Measurements from ENCODE around the gene CTNNAL1. TPM values are rescaled to one million over a fixed set of nuclear protein-coding genes. Genes with fewer than 3 reads are reported as not detected.
"Not testable (repeated sequence)": the region's sequence is repeated elsewhere in the genome, so short reads cannot be mapped to it uniquely, and the experiment has no call there.

Gene CTNNAL1
- polyA plus RNA-seq, 10 donors, result 22.9 to 37.8 (median 32.2) TPM

- DNase-seq, result peak; percentile 91 to 96 (median 92)
Measured at GRCh38 chr9:108933718-108934322, 79.5 kb downstream of the CTNNAL1 start, which contains the start of gene ELP1. ELP1 (minus strand) TSS chr9:108934124; CDS start chr9:108931146, 2,978 bp downstream.

- DNase-seq, result peak in 1 of 3 donors; percentile 10
Measured at GRCh38 chr9:108933231-108933717, 80.0 kb downstream of the CTNNAL1 start.

- no peak for DNase-seq
Measured at GRCh38 chr9:108928386-108928785, 84.9 kb downstream of the CTNNAL1 start.

GRCh38 chr9:108924466-108924865 is 88.8 kb downstream of the CTNNAL1 start:
- DNase-seq, result no peak

- DNase-seq, result no peak
Measured at GRCh38 chr9:108921200-108921599, 92.1 kb downstream of the CTNNAL1 start.

- DNase-seq, result not testable (repeated sequence)
Measured at GRCh38 chr9:108920401-108920800, 92.9 kb downstream of the CTNNAL1 start.

- DNase-seq, result no peak
Measured at GRCh38 chr9:108919517-108919916, 93.8 kb downstream of the CTNNAL1 start.

GRCh38 chr9:108913391-108913790 is 99.9 kb downstream of the CTNNAL1 start:
- no peak for DNase-seq

GRCh38 chr9:108911820-108912219 is 101.5 kb downstream of the CTNNAL1 start:
- DNase-seq, result no peak

GRCh38 chr9:108910914-108911313 is 102.4 kb downstream of the CTNNAL1 start:
- DNase-seq, result no peak

- DNase-seq, result no peak
Measured at GRCh38 chr9:108910402-108910801, 102.9 kb downstream of the CTNNAL1 start.

- no peak for DNase-seq
Measured at GRCh38 chr9:108905494-108905893, 107.8 kb downstream of the CTNNAL1 start.

GRCh38 chr9:108904161-108904560 is 109.1 kb downstream of the CTNNAL1 start:
- no peak for DNase-seq

GRCh38 chr9:108903420-108904103 is 109.7 kb downstream of the CTNNAL1 start:
- DNase-seq, result no peak

GRCh38 chr9:108900176-108900575 is 113.1 kb downstream of the CTNNAL1 start:
- DNase-seq, result no peak

GRCh38 chr9:108899023-108899695 is 114.1 kb downstream of the CTNNAL1 start:
- DNase-seq, result not testable (repeated sequence)

GRCh38 chr9:108897324-108898096 is 115.8 kb downstream of the CTNNAL1 start:
- DNase-seq, result no peak

GRCh38 chr9:108894225-108894997 is 118.9 kb downstream of the CTNNAL1 start:
- DNase-seq, result no peak

Measured in muscle of back (tissue), 11 donors.